Body of pancreas (tissue), 4 donors: Measurements from ENCODE around the gene SLC35D2.

Experiments used
- POLR2A ChIP-seq, 3 donors: fragments of 450-650 bp; IDR thresholded peaks; one replicate each; pipeline ENCODE4 v1.6.1; 2016; ENCODE audit warnings: antibody characterized with exemption in 3 of 3, mild to moderate bottlenecking in 2 of 3
- TF ChIP-seq, protein P1 (sequence below), 7 experiments: fragments of 450-650 bp in 4 of 7; fragments of 200-600 bp in 3 of 7; sonication (generic) in 3 of 7; IDR thresholded peaks; one replicate each; pipeline ENCODE4 v1.5.1; 2016 to 2019; ENCODE audit warnings: antibody characterized with exemption in 7 of 7

DNA sequence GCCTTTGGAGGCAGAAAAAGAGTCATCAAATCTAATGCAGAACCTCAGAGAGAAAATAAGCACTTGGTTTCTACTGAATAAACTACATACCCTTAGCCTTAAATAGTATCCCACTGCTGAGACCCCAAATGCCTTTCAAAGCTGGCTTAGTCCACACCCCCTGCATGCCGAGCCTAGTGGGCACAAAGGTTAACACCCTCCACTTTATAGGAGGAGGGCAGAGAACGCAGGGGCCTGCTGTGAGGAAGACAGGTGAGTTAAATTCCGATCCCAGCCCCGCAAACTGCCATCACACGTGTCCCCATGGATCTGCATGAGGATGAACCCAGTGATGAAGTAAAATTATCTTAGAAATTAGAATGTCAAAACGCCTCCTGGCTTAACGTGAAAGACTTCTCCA lies 62.0 kb downstream of the SLC35D2 start:
- no peak for TF ChIP-seq POLR2A (IDR thresholded peaks at IDR 0.05)
- TF ChIP-seq, protein P1, sequence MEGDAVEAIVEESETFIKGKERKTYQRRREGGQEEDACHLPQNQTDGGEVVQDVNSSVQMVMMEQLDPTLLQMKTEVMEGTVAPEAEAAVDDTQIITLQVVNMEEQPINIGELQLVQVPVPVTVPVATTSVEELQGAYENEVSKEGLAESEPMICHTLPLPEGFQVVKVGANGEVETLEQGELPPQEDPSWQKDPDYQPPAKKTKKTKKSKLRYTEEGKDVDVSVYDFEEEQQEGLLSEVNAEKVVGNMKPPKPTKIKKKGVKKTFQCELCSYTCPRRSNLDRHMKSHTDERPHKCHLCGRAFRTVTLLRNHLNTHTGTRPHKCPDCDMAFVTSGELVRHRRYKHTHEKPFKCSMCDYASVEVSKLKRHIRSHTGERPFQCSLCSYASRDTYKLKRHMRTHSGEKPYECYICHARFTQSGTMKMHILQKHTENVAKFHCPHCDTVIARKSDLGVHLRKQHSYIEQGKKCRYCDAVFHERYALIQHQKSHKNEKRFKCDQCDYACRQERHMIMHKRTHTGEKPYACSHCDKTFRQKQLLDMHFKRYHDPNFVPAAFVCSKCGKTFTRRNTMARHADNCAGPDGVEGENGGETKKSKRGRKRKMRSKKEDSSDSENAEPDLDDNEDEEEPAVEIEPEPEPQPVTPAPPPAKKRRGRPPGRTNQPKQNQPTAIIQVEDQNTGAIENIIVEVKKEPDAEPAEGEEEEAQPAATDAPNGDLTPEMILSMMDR (IDR thresholded peaks at IDR 0.05) = no peak
